DND-41 (cell line): Measurements from ENCODE around the gene PDF.

Experiments
- ATAC-seq: fragments of 200-7000 bp; cut with Tn5 transposase; 3 replicates; pipeline ENCODE4 v1.9.1; 2021; ENCODE audit warnings: low read depth; ENCODE audit not compliant: insufficient read depth
- DNase-seq: peaks from one replicate; pipeline ENCODE4 v3.0.0-alpha.2; 2020
- H2AFZ ChIP-seq: 2 replicates; pipeline ENCODE4 v1.6.0; 2012; ENCODE audit warnings: low read depth, low read length
- H3K27ac ChIP-seq: 2 replicates; pipeline ENCODE4 v1.5.1; 2012; ENCODE audit warnings: low read length, inconsistent platforms
- H3K27me3 ChIP-seq: fragments of 200-600 bp; sonication (generic); 2 replicates; pipeline ENCODE4 v1.6.0; 2012; ENCODE audit warnings: low read length, mild to moderate bottlenecking, inconsistent platforms; ENCODE audit not compliant: insufficient read depth, poor library complexity
- H3K36me3 ChIP-seq: 2 replicates; pipeline ENCODE4 v1.5.1; 2012; ENCODE audit warnings: low read length, inconsistent platforms; ENCODE audit not compliant: insufficient read depth
- H3K4me1 ChIP-seq: 2 replicates; pipeline ENCODE4 v1.5.1; 2012; ENCODE audit warnings: mild to moderate bottlenecking, low read length; ENCODE audit not compliant: insufficient read depth
- H3K4me2 ChIP-seq: 2 replicates; pipeline ENCODE4 v1.6.0; 2012; ENCODE audit warnings: mild to moderate bottlenecking, moderate library complexity, low read length, inconsistent platforms; ENCODE audit not compliant: insufficient read depth
- H3K4me3 ChIP-seq, 2 experiments: fragments of 200-600 bp in 1 of 2; shearing (Covaris generic) in 1 of 2; 2 replicates each; pipeline ENCODE4 v1.5.1; 2012 to 2016; ENCODE audit warnings: inconsistent platforms in 2 of 2, low read length in 2 of 2, mild to moderate bottlenecking in 2 of 2, low read depth in 1 of 2, moderate library complexity in 1 of 2
- H3K79me2 ChIP-seq: 2 replicates; pipeline ENCODE4 v1.6.0; 2012; ENCODE audit warnings: low read length, inconsistent platforms; ENCODE audit not compliant: insufficient read depth
- H3K9ac ChIP-seq: 2 replicates; pipeline ENCODE4 v1.6.0; 2012; ENCODE audit warnings: low read depth, mild to moderate bottlenecking, inconsistent platforms, low read length, moderate library complexity
- H3K9me3 ChIP-seq: 2 replicates; pipeline ENCODE4 v1.5.1; 2012; ENCODE audit warnings: low read length, moderate library complexity, mild to moderate bottlenecking, inconsistent platforms; ENCODE audit not compliant: insufficient read depth, severe bottlenecking
- H4K20me1 ChIP-seq: 2 replicates; pipeline ENCODE4 v1.6.0; 2012; ENCODE audit warnings: low read length; ENCODE audit not compliant: insufficient read depth
- EZH2 ChIP-seq: IDR thresholded peaks from 3 replicates; pipeline ENCODE4 v1.6.1; 2012; ENCODE audit warnings: borderline replicate concordance, low read depth, mild to moderate bottlenecking, moderate library complexity, low read length, inconsistent platforms; ENCODE audit not compliant: severe bottlenecking
- TF ChIP-seq, protein P1 (sequence below): IDR thresholded peaks from 2 replicates; pipeline ENCODE4 v1.5.1; 2012; ENCODE audit warnings: borderline replicate concordance, low read length, moderate library complexity, mild to moderate bottlenecking; ENCODE audit not compliant: poor library complexity, severe bottlenecking; ENCODE audit errors: extremely low read depth

Gene PDF

DNA sequence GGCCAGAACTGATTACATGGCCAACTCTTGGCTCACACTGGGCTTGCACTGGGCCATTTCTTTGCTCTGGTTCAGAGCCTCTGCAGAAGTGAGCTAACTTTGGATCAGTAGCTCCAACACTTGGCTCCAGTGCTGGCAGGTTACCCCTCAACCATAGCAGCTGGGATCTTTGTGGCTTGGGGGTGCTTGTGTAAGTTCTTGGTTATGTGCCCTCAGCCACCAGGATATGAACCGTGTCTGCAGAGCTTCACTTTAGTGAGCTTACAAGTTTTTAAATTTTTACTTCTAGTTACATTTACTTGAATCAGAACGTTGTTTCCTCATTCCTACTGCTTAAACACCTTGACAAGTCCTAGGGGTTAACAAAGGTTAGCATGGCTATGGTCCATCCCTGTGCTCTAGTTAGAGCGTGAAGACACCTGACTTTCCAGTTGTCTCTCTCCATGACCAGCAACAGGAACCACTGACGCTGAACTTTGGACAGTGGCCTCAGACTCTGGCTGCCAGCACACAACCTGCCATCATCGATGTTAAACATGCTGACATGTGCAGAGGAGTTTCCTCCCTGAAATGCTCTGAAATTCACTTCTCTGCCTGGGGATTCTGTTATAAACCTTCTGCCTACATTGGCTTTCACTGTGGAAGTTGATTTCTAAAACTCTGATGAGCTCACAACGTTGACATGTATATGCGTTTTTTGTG, 4.1 kb downstream of the PDF start:
- H2AFZ ChIP-seq = no peak overlapping the region
- peaks cover 57% of the 10 kb centered on the region for H3K4me1 ChIP-seq
- ATAC-seq (no peak), DNase-seq (no peak)
- no peak for TF ChIP-seq EZH2
- TF ChIP-seq, protein P1, sequence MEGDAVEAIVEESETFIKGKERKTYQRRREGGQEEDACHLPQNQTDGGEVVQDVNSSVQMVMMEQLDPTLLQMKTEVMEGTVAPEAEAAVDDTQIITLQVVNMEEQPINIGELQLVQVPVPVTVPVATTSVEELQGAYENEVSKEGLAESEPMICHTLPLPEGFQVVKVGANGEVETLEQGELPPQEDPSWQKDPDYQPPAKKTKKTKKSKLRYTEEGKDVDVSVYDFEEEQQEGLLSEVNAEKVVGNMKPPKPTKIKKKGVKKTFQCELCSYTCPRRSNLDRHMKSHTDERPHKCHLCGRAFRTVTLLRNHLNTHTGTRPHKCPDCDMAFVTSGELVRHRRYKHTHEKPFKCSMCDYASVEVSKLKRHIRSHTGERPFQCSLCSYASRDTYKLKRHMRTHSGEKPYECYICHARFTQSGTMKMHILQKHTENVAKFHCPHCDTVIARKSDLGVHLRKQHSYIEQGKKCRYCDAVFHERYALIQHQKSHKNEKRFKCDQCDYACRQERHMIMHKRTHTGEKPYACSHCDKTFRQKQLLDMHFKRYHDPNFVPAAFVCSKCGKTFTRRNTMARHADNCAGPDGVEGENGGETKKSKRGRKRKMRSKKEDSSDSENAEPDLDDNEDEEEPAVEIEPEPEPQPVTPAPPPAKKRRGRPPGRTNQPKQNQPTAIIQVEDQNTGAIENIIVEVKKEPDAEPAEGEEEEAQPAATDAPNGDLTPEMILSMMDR = no peak
- H3K4me2 ChIP-seq = peak overlapping the region; percentile 94
- H3K27ac ChIP-seq = 0 out of 2 replicates have a peak overlapping the region, but pooled peaks have one; percentile 6
- H3K36me3 ChIP-seq = peaks cover 76% of the 10 kb centered on the region
- H3K9me3 ChIP-seq = no peaks in the 10 kb centered on the region
- peaks cover 96% of the 10 kb centered on the region for H3K79me2 ChIP-seq
- no peak overlapping the region for H3K9ac ChIP-seq
- H3K4me3 ChIP-seq = peak overlapping the region in 1 of 2 experiments; percentile 39; a peak in 3 of 4 replicates
- H4K20me1 ChIP-seq = peaks cover 78% of the 10 kb centered on the region
- no peaks in the 10 kb centered on the region for H3K27me3 ChIP-seq

DNA sequence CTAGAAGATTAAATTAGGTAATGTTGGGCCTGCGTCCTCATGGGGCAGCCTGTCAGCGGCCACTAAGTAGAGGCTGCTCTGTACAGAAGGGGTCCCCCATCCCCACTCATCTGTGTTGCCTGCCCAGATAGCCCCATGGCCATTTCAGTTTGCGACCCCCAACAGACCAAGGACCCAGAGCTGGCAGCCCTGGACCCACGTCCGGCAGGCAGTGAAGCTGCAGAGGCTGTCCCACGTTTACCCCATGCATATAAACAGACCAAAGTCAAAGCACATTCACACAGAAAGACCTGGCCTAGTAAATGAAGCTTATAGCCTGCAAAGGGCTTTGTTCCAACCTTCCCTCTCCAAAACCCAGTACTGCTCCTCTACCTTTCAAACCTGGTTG, 4.6 kb downstream of the PDF start:
- peaks cover 52% of the 10 kb centered on the region for H3K4me1 ChIP-seq

DNA sequence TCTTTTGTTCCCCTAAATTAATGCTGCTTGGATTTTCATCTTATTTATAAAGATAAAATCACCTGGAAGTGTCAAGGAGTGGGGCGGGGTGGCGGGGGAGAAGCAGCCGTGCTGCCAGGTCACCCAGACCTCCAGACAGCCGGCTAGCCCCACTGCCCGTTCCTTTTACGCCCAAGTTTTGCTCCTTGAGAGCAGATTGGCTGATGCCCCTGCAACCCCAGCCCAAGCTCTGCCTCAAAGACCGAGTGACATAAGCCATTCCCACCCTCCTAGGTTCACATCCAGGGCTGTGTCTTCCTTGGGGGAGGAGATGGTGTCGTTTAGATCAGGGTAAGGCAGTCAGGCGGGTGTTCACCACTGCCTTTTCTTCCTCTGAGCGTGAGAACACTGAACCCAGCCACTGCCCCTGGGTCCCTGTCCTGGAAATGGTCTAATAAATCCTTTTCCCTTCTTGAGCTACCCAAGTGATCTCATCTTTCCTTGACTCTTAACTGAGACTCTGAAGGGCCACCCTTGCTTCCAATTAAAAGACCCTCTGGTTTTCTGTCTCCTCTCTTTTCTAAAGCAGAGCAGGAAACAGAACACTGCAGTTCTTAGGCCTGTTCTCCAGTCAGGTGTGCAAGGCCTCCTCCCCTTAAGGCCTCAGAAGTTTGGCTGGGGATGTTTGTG, 5.7 kb downstream of the PDF start:
- H2AFZ ChIP-seq = no peak overlapping the region
- peaks cover 91% of the 10 kb centered on the region for H4K20me1 ChIP-seq
- no peak for DNase-seq
- 0 out of 2 replicates have a peak overlapping the region, but pooled peaks have one; percentile 20 for H3K4me2 ChIP-seq
- peaks cover 95% of the 10 kb centered on the region for H3K79me2 ChIP-seq
- H3K9ac ChIP-seq = no peak overlapping the region
- H3K27me3 ChIP-seq = no peaks in the 10 kb centered on the region
- H3K4me3 ChIP-seq = no peak overlapping the region
- H3K36me3 ChIP-seq = peaks cover 92% of the 10 kb centered on the region
- H3K4me1 ChIP-seq = peaks cover 52% of the 10 kb centered on the region
- ATAC-seq = no peak
- no peak for TF ChIP-seq EZH2
- TF ChIP-seq, protein P1 = no peak
- no peaks in the 10 kb centered on the region for H3K9me3 ChIP-seq
- no peak overlapping the region for H3K27ac ChIP-seq

More for the DNA sequence above, 4.6 kb downstream of the PDF start:
- Histone ChIP-seq H3K27ac (no peak overlapping the region), H3K36me3 (peaks cover 81% of the 10 kb centered on the region), H3K27me3 (no peaks in the 10 kb centered on the region), H3K79me2 (peaks cover 95% of the 10 kb centered on the region), H3K9me3 (no peaks in the 10 kb centered on the region), H4K20me1 (peaks cover 83% of the 10 kb centered on the region), H3K4me2 (peak overlapping the region; percentile 94; the same call in 1 of the 2 replicates), H3K9ac (no peak overlapping the region), H2AFZ (no peak overlapping the region), H3K4me3 (0 out of 4 replicates have a peak overlapping the region, but pooled peaks of 1 of the 2 experiments have one; percentile 10)
- no peak for ATAC-seq
- no peak for DNase-seq
- TF ChIP-seq EZH2 = no peak
- TF ChIP-seq, protein P1 = no peak
